ENCODE data around the gene KCP.

DNA sequence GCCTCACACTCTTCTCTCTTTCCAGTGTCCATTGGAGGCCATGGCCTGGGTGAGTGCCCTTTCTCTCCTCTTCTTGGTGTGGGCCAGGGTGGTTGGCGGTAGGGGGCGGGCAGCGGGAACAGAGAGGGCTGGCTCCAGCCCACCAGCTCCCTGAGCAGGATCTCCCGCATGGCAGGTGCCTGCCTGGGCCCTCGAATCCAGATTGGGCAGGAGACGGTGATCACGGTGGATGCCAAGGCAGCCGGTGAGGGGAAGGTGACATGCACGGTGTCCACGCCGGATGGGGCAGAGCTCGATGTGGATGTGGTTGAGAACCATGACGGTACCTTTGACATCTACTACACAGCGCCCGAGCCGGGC lies 61.4 kb downstream of the KCP start:
- TF ChIP-seq, protein P1, sequence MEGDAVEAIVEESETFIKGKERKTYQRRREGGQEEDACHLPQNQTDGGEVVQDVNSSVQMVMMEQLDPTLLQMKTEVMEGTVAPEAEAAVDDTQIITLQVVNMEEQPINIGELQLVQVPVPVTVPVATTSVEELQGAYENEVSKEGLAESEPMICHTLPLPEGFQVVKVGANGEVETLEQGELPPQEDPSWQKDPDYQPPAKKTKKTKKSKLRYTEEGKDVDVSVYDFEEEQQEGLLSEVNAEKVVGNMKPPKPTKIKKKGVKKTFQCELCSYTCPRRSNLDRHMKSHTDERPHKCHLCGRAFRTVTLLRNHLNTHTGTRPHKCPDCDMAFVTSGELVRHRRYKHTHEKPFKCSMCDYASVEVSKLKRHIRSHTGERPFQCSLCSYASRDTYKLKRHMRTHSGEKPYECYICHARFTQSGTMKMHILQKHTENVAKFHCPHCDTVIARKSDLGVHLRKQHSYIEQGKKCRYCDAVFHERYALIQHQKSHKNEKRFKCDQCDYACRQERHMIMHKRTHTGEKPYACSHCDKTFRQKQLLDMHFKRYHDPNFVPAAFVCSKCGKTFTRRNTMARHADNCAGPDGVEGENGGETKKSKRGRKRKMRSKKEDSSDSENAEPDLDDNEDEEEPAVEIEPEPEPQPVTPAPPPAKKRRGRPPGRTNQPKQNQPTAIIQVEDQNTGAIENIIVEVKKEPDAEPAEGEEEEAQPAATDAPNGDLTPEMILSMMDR (IDR thresholded peaks at IDR 0.05) = no peak
- no peak for TF ChIP-seq EZH2 (IDR thresholded peaks at IDR 0.05; ENCODE audit: borderline replicate concordance, insufficient read depth, low read depth, low read length, poor library complexity, severe bottlenecking)
